Activated CD8-positive, alpha-beta T cell treated with anti-CD3 and anti-CD28 coated beads, Interleukin-2, amount 10 ng/mL, durations not matched to agents 7 days and 5 days (primary cell): ENCODE results near the gene FCRLA. TPM values are rescaled to one million over a fixed set of nuclear protein-coding genes. Genes with fewer than 3 reads are reported as not detected.
A peak's percentile ranks its signal among the peaks of the same experiment; 100 is the strongest.
"Not testable (repeated sequence)": the region's sequence is repeated elsewhere in the genome, so short reads cannot be mapped to it uniquely, and the experiment has no call there.

Experiments
- ATAC-seq: fragments of 150-1000 bp; cut with Tn5 transposase; one replicate; pipeline ENCODE4 v1.10.0; 2021; ENCODE audit warnings: moderate library complexity
- CTCF ChIA-PET: fragments of 350-600 bp; sonication (Branson Sonifier 250); formaldehyde crosslinking; loops from one replicate; lab custom pipeline; 2021; ENCODE audit warnings: antibody characterized with exemption; lab: Charles Lee
- POLR2A ChIA-PET: fragments of 350-600 bp; sonication (Branson Sonifier 250); formaldehyde crosslinking; loops from one replicate; lab custom pipeline; 2021; ENCODE audit warnings: antibody characterized with exemption; lab: Charles Lee
- DNase-seq: peaks from one replicate; pipeline ENCODE4 v3.0.0-alpha.2; 2020
- H3K27ac Mint-ChIP-seq: one replicate; pipeline ENCODE4 v1.8.0; 2021; ENCODE audit warnings: mild to moderate bottlenecking, mixed read lengths
- H3K27me3 Mint-ChIP-seq: one replicate; pipeline ENCODE4 v1.8.0; 2021; ENCODE audit warnings: low read depth, mixed read lengths
- H3K36me3 Mint-ChIP-seq: one replicate; pipeline ENCODE4 v1.8.0; 2021; ENCODE audit warnings: low read depth, mixed read lengths
- H3K4me1 Mint-ChIP-seq: one replicate; pipeline ENCODE4 v1.8.0; 2021; ENCODE audit warnings: low read depth, mixed read lengths
- H3K4me3 Mint-ChIP-seq: one replicate; pipeline ENCODE4 v1.8.0; 2021; ENCODE audit warnings: mild to moderate bottlenecking, mixed read lengths
- H3K9me3 Mint-ChIP-seq: one replicate; pipeline ENCODE4 v1.8.0; 2022; ENCODE audit warnings: mixed read lengths; ENCODE audit not compliant: insufficient read depth
- total RNA-seq, 2 experiments: library from RNA; stranded (reverse); gene quantifications; one replicate each; pipeline ENCODE4 v1.2.3, GENCODE V29; 2021

The FCRLA gene
- total RNA-seq, 2 experiments from 2014 or later, result not detected

DNA sequence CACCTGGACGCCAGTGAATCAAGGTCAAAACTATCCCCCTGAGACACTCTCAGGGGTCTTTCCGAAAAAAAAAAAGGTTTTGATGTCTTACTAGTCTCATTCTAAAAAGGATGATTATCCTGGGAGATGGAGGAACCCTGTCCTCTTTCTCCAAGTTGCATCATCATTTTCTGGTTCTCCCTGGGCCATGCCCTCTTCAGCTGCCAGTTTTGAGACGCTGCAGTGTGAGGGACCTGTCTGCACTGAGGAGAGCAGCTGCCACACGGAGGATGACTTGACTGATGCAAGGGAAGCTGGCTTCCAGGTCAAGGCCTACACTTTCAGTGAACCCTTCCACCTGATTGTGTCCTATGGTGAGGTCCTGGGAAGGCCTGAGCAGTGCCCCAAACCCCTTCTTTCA, 3.5 kb downstream of the FCRLA start:
- no peaks in the 10 kb centered on the region for H3K9me3 Mint-ChIP-seq
- H3K36me3 Mint-ChIP-seq, result no peaks in the 10 kb centered on the region
- H3K4me1 Mint-ChIP-seq, result peaks cover 7% of the 10 kb centered on the region
- H3K4me3 Mint-ChIP-seq, result no peak overlapping the region
- H3K27me3 Mint-ChIP-seq, result peaks cover 23% of the 10 kb centered on the region
- ATAC-seq, result no peak
- H3K27ac Mint-ChIP-seq, result no peak overlapping the region
- no peak for DNase-seq
- POLR2A ChIA-PET, result no interaction called here
- CTCF ChIA-PET, result no interaction called here

DNA sequence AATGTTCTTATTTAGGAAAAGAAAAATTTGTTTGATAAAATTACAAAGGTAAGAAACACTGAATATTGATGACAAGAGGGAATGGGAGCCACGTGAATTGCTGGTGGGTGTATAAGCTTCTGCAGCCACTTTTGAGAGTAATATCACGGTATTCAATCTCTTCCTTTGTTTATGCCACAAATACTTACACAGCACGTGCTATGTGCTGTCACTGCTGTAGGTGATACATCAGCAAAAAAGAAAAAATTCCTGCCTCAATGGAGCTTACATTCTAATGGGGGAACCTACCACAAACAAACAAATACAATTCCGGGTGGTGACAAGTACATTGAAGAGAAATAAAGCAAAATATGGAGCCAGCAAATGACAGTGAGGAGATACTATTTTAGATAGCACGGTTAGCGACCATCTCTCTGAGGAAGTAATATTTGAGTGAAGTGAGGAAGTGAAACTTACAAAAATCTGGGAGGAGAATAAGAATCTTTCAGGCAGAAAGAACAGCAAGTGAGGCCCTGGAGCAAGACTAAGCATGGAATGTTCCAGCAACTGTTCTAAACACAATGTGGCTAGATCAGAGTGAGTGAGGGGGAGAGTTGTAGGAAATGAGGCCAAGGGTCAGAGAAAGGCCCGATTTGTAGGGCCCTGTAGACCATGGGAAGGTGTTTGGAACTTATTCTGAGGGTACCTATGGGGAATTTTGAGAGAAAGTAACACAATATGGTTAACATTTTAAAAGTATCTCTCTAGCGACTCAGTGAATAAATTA, 11.7 kb downstream of the FCRLA start:
- Mint-ChIP-seq H3K9me3 (no peaks in the 10 kb centered on the region), H3K4me3 (no peak overlapping the region), H3K4me1 (peaks cover 18% of the 10 kb centered on the region), H3K27ac (peak overlapping the region; percentile 14), H3K27me3 (peaks cover 35% of the 10 kb centered on the region), H3K36me3 (no peaks in the 10 kb centered on the region)
- DNase-seq (no peak), ATAC-seq (no peak)
- ChIA-PET CTCF (interaction anchor here (0.5 to 0.9 kb wide), 3 partner anchors 11 to 445 kb away, joined by 3 read pairs; no protein-coding TSS in a partner anchor), POLR2A (no interaction called here)

DNA sequence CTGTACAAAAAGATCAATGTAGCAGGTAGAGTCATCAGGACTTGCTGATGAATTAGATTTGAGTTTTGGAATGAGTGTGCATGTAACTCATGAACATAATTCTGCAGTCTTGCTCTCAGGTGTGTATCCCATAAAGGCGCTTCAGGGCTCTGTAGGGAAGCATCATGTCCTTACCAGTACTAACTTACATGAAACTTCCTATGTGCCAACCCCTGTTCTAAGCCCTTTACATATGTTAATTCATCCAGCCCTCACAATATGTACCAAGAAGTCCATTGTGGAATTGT, 12.2 kb downstream of the FCRLA start:
- H3K27me3 Mint-ChIP-seq, result peaks cover 36% of the 10 kb centered on the region
- H3K36me3 Mint-ChIP-seq, result no peaks in the 10 kb centered on the region
- no peak for ATAC-seq
- no peak overlapping the region for H3K4me3 Mint-ChIP-seq
- peaks cover 20% of the 10 kb centered on the region for H3K4me1 Mint-ChIP-seq
- ChIA-PET POLR2A (no interaction called here), CTCF (no interaction called here)
- no peak overlapping the region for H3K27ac Mint-ChIP-seq
- DNase-seq, result no peak
- H3K9me3 Mint-ChIP-seq, result no peaks in the 10 kb centered on the region

GRCh38 chr1:161720422-161720821, 13.4 kb downstream of the FCRLA start:
- peaks cover 28% of the 10 kb centered on the region for H3K4me1 Mint-ChIP-seq
- no peaks in the 10 kb centered on the region for H3K36me3 Mint-ChIP-seq
- H3K9me3 Mint-ChIP-seq, result no peaks in the 10 kb centered on the region
- POLR2A ChIA-PET, result no interaction called here
- no peak overlapping the region for H3K4me3 Mint-ChIP-seq
- H3K27ac Mint-ChIP-seq, result no peak overlapping the region
- ATAC-seq, result no peak
- CTCF ChIA-PET, result interaction anchor here (1.0 kb wide), 1 partner anchor 18 kb away, joined by 3 read pairs; no protein-coding TSS in a partner anchor
- no peak for DNase-seq
- peaks cover 29% of the 10 kb centered on the region for H3K27me3 Mint-ChIP-seq

DNA sequence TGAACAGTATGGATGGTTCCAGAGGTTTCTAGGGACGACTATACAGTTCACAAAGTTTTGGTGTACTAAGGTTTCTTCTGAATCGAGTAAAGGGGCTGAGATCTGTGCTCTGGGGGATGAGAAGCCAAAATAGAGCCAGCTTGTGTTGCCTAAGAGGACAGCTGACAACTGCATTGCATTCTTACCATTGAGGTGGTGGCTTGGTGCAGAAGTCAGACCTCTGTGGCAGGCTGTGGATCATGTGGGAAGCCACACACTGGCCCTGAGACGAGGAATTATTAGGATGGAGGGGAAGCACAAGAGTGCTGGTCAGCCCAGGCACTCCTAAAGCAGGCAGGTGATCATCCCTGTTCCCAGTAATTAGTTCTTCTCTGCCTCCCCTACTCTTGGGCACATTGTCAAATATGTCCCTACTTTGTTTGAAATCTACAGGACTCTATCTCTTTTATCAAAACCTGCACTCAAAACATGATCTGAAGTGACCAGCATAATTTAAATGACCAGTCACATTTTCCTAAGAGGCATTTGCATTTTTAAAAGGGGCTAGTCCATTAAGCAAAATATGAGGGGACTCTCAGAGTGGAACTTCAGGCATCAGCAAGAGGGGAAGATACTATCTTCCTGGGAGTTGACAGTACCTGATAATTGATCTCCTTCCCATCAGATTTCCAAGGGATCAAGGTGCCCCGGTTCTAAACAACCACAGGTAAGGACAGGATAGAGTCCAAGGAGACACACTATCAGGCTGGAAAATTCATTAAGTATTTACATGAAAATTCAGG, 14.1 kb downstream of the FCRLA start, which contains the start of gene FCRLB:
FCRLB (plus strand) TSS at position 589 of the 782 bp plus-strand sequence. CDS start 1,129 bp downstream, outside the sequence.
- Mint-ChIP-seq H3K4me1 (peaks cover 33% of the 10 kb centered on the region), H3K27ac (peak within 1 kb of the TSS; percentile 20), H3K4me3 (no peak within 1 kb of the TSS), H3K27me3 (peaks cover 22% of the 10 kb centered on the region), H3K36me3 (no peaks in the 10 kb centered on the region), H3K9me3 (no peaks in the 10 kb centered on the region)
- CTCF ChIA-PET, result interaction anchor here (1.0 to 1.2 kb wide), 2 partner anchors 17 to 20 kb away, joined by 3 read pairs; no protein-coding TSS in a partner anchor
- DNase-seq (no peak), ATAC-seq (no peak)
- POLR2A ChIA-PET, result no interaction called here

- H3K27me3 Mint-ChIP-seq, result peaks cover 22% of the 10 kb centered on the region
- POLR2A ChIA-PET, result no interaction called here
- H3K4me1 Mint-ChIP-seq, result peaks cover 33% of the 10 kb centered on the region
- H3K9me3 Mint-ChIP-seq, result no peaks in the 10 kb centered on the region
- H3K27ac Mint-ChIP-seq, result no peak overlapping the region
- no peak overlapping the region for H3K4me3 Mint-ChIP-seq
- ATAC-seq (no peak), DNase-seq (no peak)
- no peaks in the 10 kb centered on the region for H3K36me3 Mint-ChIP-seq
- CTCF ChIA-PET, result interaction anchor here (1.2 kb wide), 1 partner anchor 20 kb away, joined by 3 read pairs; no protein-coding TSS in a partner anchor
Observed at GRCh38 chr1:161721738-161722343, 14.8 kb downstream of the FCRLA start.

- peaks cover 33% of the 10 kb centered on the region for H3K4me1 Mint-ChIP-seq
- H3K4me3 Mint-ChIP-seq, result no peak overlapping the region
- CTCF ChIA-PET, result interaction anchor here (1.2 to 1.3 kb wide), 2 partner anchors 16 to 19 kb away, joined by 3 to 6 read pairs; no protein-coding TSS in a partner anchor
- H3K27ac Mint-ChIP-seq, result no peak overlapping the region
- DNase-seq (no peak), ATAC-seq (no peak)
- POLR2A ChIA-PET, result interaction anchor here (0.6 kb wide), 1 partner anchor 16 kb away, joined by 3 read pairs; no protein-coding TSS in a partner anchor
- peaks cover 19% of the 10 kb centered on the region for H3K27me3 Mint-ChIP-seq
- no peaks in the 10 kb centered on the region for H3K9me3 Mint-ChIP-seq
- no peaks in the 10 kb centered on the region for H3K36me3 Mint-ChIP-seq
Observed at GRCh38 chr1:161722406-161722805, 15.4 kb downstream of the FCRLA start.

DNA sequence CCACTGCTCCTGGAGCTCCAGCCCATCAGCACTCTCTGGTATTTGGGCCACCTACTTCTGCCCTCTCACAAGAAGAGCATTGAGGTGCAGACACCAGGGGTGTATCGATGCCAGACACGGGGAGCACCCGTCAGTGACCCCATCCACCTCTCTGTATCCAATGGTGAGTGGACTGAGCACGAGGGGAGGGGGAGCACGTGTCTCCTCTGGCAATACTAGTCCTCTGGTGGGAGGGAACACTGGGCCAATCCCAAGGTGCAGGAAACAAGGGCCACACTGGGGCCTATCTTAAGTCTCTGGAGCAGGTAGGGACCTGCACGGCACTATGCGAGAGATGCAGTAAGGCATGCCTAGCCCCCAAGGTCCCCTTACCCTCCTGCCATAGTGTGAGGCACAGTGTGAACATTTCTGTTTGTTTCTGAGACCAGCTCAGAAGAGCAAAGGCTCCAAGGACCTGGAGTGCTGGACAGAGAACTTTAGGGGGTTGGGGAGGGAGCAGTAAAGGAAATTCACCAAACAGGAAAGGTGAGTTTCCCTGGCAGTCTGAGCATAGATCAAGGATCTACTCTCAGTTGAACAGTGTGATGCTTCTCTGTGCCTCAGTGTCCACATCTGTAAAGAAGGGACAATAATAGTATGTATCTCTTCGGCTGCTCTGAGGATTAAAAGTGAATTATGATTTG, 16.6 kb downstream of the FCRLA start:
- DNase-seq, result no peak

GRCh38 chr1:161725258-161725907, 18.4 kb downstream of the FCRLA start:
- Mint-ChIP-seq H3K27me3 (peaks cover 23% of the 10 kb centered on the region), H3K4me3 (peak overlapping the region; percentile 87), H3K27ac (peak overlapping the region; percentile 95), H3K4me1 (peaks cover 53% of the 10 kb centered on the region)
- DNase-seq, ATAC-seq, H3K36me3 Mint-ChIP-seq, H3K9me3 Mint-ChIP-seq: not testable (repeated sequence)
- CTCF ChIA-PET, result interaction anchor here (0.9 to 6.5 kb wide), 4 partner anchors 10 to 312 kb away, joined by 3 to 103 read pairs (median 6); no protein-coding TSS in a partner anchor
- POLR2A ChIA-PET, result interaction anchor here (1.2 to 2.7 kb wide), 3 partner anchors 8 to 24 kb away, joined by 3 to 21 read pairs (median 13); partner anchors contain the start of gene DUSP12

More for the DNA sequence above, 16.6 kb downstream of the FCRLA start:
- Mint-ChIP-seq H3K4me3 (no peak overlapping the region), H3K27ac (no peak overlapping the region), H3K9me3 (no peaks in the 10 kb centered on the region), H3K36me3 (no peaks in the 10 kb centered on the region), H3K27me3 (peaks cover 19% of the 10 kb centered on the region), H3K4me1 (peaks cover 42% of the 10 kb centered on the region)
- ChIA-PET POLR2A (no interaction called here), CTCF (interaction anchor here (1.3 kb wide), 1 partner anchor 14 kb away, joined by 6 read pairs; no protein-coding TSS in a partner anchor)
- ATAC-seq, result no peak

GRCh38 chr1:161725908-161726472, 19.0 kb downstream of the FCRLA start:
- H3K4me1 Mint-ChIP-seq, result peaks cover 59% of the 10 kb centered on the region
- ATAC-seq, result peak; percentile 34
- peak; percentile 53 for DNase-seq
- H3K9me3 Mint-ChIP-seq, result no peaks in the 10 kb centered on the region
- POLR2A ChIA-PET, result interaction anchor here (1.0 to 2.7 kb wide), 5 partner anchors 8 to 44 kb away, joined by 3 to 21 read pairs (median 4); partner anchors contain the start of gene DUSP12
- CTCF ChIA-PET, result interaction anchor here (0.7 to 6.5 kb wide), 9 partner anchors 9 to 311 kb away, joined by 3 to 103 read pairs (median 4); partner anchors contain the start of gene DUSP12
- peak overlapping the region; percentile 95 for H3K27ac Mint-ChIP-seq
- peaks cover 21% of the 10 kb centered on the region for H3K27me3 Mint-ChIP-seq
- no peaks in the 10 kb centered on the region for H3K36me3 Mint-ChIP-seq
- peak overlapping the region; percentile 87 for H3K4me3 Mint-ChIP-seq
